Cardiac fibroblast (primary cell): ENCODE measurements around the gene RUVBL1.
A peak's percentile ranks its signal among the peaks of the same experiment; 100 is the strongest.

ENCODE experiments used
- DNase-seq, 2 donors: peaks; one replicate each; pipeline versions ENCODE4 v3.0.0 to v3.0.0-alpha.2; 2010; ENCODE audit warnings: low read depth in 2 of 2
- H3K4me3 ChIP-seq, 2 donors: replicated peaks in 1 of 2; 1 replicate in 1 of 2; 2 replicates in 1 of 2; pipeline ENCODE4 v1.5.1; 2011; ENCODE audit warnings: low read depth in 2 of 2, low read length in 2 of 2, mild to moderate bottlenecking in 2 of 2, moderate library complexity in 1 of 2
- TF ChIP-seq, protein P1 (sequence below): IDR thresholded peaks from one replicate; pipeline ENCODE4 v1.5.1; 2011; ENCODE audit warnings: low read depth, mild to moderate bottlenecking, low read length, inconsistent platforms

Gene RUVBL1

DNA sequence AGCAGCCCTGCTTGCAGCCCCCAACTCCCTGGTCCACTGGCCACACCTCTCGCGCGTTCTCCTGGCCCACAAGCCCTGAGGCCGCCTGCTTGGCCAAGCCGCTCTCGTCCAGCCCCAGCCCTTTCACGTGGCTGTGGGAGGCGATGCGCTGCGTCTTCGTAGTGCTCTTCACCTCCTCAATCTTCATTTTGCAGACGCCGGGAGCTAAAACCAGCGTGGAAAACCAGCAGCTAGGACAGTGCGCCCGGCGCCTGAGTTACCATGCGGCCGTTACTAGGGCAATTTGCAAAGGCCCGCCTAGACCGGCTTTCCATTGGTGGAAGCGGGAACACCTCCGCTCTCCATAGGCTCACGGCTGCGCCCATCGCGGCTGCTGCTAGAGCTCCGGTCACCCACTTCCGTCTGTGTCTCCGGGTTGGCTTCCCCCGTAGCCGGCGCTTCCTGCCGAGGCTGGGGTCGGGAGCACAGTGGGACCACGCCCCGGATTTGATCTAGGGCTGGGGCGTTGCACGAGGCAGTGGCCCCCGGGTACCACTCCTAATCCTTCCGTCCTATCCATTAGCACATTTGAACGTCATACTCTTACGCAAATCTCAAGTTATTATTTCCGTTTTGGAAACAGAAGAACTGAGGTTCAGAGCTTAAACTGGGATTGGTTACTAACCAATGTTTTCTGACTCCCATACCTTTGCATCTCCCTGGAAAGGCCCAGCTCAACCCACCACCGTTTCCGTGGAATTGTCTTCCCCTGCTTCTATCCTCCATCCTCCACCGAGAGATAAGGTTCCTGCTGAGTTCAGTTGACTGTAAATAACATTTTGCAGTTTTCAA, at the start of gene RUVBL1:
RUVBL1 (minus strand) TSS at position 275 of the 831 bp plus-strand sequence; CDS start at position 187, 88 bp downstream.
- DNase-seq: peak; percentile 98 to 99
- peak within 1 kb of the TSS; percentile 100 for H3K4me3 ChIP-seq
- TF ChIP-seq, protein P1, sequence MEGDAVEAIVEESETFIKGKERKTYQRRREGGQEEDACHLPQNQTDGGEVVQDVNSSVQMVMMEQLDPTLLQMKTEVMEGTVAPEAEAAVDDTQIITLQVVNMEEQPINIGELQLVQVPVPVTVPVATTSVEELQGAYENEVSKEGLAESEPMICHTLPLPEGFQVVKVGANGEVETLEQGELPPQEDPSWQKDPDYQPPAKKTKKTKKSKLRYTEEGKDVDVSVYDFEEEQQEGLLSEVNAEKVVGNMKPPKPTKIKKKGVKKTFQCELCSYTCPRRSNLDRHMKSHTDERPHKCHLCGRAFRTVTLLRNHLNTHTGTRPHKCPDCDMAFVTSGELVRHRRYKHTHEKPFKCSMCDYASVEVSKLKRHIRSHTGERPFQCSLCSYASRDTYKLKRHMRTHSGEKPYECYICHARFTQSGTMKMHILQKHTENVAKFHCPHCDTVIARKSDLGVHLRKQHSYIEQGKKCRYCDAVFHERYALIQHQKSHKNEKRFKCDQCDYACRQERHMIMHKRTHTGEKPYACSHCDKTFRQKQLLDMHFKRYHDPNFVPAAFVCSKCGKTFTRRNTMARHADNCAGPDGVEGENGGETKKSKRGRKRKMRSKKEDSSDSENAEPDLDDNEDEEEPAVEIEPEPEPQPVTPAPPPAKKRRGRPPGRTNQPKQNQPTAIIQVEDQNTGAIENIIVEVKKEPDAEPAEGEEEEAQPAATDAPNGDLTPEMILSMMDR: no peak

DNA sequence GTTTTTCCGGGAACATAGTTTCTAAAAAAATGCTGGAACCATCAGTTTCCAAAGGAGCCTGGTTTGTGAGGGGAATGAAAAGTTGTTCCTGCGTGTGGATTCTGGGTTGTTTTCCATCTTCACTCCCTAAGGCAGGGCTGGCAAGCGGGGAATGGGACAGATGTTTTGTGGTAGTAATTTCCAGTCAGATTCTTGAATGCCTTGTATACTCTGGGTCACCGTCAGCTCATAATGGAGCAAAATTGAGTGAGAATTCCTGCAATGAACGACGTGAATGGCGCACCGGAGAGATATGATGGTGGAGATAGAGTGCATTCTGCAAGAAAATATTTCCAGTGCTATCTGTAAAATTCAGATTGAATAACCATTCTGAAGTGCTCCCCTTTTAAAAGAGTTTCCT, 49.6 kb upstream of the RUVBL1 start:
- no peak overlapping the region for H3K4me3 ChIP-seq
- no peak for DNase-seq
- TF ChIP-seq, protein P1: no peak

DNA sequence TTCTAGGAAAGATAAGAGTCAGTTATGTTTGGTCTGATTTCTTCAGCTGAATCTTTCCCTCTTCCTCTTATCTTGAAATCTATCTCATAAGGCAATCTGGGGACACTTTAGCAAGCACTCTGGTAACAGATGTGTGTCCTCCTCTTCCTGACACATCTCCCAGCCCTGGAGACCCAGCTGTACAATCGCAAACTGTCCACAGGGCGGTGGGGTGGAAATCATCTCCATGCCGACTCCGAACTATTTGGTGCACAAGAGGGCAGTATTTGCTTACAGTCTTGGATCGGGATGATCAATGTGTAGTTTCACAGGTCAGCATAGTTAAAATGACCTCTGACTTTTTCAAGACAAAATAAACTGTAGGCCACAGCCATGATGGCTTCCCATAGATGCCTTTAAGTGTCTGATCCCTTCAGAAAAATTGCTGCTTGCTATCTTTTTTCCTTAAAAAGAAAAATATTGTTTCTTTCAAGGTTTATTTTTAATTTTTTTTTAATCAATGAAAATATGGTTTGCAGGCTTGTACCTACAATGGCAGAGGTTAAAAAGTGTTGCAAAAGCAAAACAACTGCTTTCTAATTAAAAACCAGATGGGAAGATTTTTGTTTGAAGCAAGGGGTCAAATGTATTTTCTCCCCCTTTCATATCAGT, 47.4 kb upstream of the RUVBL1 start:
- peak; percentile 85 to 87 for DNase-seq
- TF ChIP-seq, protein P1: peak; percentile 91
- no peak overlapping the region for H3K4me3 ChIP-seq

DNA sequence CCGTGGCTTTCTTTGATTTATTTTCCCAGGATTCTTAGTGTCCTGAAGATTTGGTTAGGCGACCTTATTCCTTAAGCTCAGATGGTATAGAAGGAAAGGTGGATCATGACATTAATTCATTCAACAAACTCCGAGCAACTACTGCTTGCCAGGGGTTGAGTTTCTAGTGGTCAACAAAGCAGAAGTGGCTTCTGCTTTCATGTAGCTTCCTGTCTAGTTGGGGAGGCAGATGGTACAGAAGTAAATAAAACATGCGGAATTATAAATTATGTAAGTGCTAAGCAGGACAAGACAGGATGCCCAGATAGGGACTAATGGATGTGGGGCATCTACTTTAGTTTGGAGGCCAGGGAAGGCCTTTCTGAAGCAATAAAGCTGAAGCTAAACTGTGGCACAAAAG, 45.2 kb upstream of the RUVBL1 start:
- DNase-seq: no peak
- TF ChIP-seq, protein P1: no peak
- H3K4me3 ChIP-seq: no peak overlapping the region

DNA sequence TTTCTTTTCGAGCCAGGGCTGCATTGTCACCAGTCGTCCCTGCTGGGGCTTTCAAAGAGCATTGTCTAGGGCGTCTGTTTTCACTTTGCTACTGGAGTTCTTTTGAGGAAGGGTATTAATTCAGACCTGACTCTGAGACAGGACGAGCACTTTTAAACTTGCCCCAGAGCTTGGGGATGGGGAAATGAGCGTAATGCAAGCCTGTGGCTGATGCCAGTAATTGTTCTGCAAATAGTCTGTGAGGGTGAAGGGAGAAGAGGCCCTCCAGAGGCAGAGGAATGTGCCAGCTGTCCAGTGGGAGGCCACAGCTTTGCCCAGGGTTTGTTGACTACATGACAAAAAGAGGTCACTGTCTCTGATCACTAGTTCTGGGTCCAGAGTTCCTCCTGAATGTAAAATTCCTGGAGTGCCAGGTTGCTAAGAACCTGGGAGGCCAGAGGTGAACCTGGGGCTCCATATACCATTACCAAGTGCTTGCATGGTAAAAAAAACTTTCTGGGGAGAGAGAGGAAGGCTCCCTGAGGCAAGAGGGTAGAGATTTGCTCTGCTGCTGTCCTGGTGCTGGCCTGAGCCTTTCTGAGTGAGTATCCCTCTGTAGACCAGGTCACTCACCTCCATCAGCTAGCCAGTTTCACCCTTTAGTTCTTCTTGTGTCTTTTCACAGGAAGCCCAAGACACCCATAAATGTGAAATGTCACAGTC, 44.5 kb upstream of the RUVBL1 start:
- H3K4me3 ChIP-seq: no peak overlapping the region
- no peak for DNase-seq
- TF ChIP-seq, protein P1: no peak

DNA sequence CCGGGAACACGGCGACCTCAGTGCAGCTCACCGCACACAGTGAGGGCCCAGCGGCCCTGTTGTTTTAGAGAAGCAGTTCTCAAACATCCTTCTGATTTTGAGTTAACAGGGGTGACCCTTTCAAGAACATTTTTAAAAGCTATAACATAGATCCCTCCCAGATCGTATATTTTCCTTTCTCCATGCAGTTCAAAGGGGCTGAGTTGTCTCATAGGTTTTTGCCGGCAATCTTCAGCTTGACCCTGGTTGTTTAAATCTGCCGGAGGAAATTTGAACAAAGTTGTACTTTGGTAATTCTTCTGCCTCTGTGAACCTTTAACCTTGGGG, 44.0 kb upstream of the RUVBL1 start:
- DNase-seq: no peak

More for the DNA sequence above, 44.0 kb upstream of the RUVBL1 start:
- TF ChIP-seq, protein P1: no peak
- H3K4me3 ChIP-seq: no peak overlapping the region
